ENCODE data around the gene FHOD1.

- TF ChIP-seq REST (IDR thresholded peaks at IDR 0.05; ENCODE audit: insufficient replicate concordance, low read depth) (no peak), CTCF (IDR thresholded peaks at IDR 0.05; ENCODE audit: insufficient read depth, low read length) (no peak)
These were observed 10.5 kb downstream of the FHOD1 start for GRCh38 chr16:67236563-67237395.

Measured in HL-60 (cell line).